ENCODE data around the gene MUSTN1.

- TF ChIP-seq CTCF (IDR thresholded peaks at IDR 0.05; ENCODE audit: insufficient read depth, low read depth, low read length) (no peak), EZH2 (IDR thresholded peaks at IDR 0.05; ENCODE audit: insufficient read depth, low read length) (no peak)
Measured at GRCh38 chr3:52784021-52784621, 50.7 kb downstream of the MUSTN1 start.
